Measurements from ENCODE around the gene NEK10. TPM values are rescaled to one million over a fixed set of nuclear protein-coding genes. Genes with fewer than 3 reads are reported as not detected.

NEK10 gene
- total and polyA plus RNA-seq, 2 of the 4 experiments (the other 2 are of a cell fraction) = 2.2 to 6.6 TPM

DNA sequence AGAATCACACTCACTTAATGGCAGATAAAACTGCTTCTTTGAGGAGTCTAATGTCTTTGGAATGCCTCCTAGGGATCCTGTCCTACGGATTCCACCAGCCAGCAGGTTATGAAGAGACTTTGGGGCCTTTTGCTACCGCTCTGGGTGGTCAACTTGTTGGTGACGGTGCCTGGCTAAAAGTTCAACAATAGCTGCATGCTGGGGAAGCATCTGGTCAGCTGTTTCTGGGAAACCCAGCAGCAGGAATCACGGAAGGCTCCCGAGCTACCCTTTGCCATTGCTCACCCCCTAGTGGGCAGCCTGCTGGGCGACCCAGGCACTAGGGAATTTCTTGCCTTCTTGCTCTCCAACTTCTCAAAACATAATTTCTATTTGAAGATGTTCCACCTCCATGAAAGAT is 263.3 kb downstream of the NEK10 start:
- DNase-seq = no peak
- Histone ChIP-seq H3K9ac (ENCODE audit: low read depth, low read length) (no peak overlapping the region), H3K36me3 (ENCODE audit: control insufficient read depth, insufficient read depth, low read length) (no peaks in the 10 kb centered on the region), H3K27ac (ENCODE audit: insufficient read depth, low read length) (no peak overlapping the region), H3K4ac (ENCODE audit: low read depth, low read length) (no peak overlapping the region), H2BK120ac (ENCODE audit: low read depth, low read length) (no peak overlapping the region), H4K5ac (ENCODE audit: low read depth, low read length) (no peak overlapping the region), H2BK15ac (ENCODE audit: low read depth, low read length) (no peak overlapping the region), H3K18ac (ENCODE audit: low read depth, low read length) (no peak overlapping the region), H2AK9ac (replicated peaks; ENCODE audit: low read depth, low read length, poor library complexity) (no peak overlapping the region), H3K4me1 (ENCODE audit: control insufficient read depth, insufficient read depth, low read length) (no peaks in the 10 kb centered on the region), H3K79me1 (ENCODE audit: low read depth in 1 of 2, low read length in 2 of 2) (no peaks in the 10 kb centered on the region), H2AK5ac (ENCODE audit: low read depth, low read length) (no peak overlapping the region), H3K9me1 (ENCODE audit: insufficient read depth, low read length) (no peaks in the 10 kb centered on the region), H4K8ac (ENCODE audit: low read depth in 2 of 2, low read length in 2 of 2) (no peak overlapping the region), H3K4me3 (ENCODE audit: insufficient read depth, low read depth, low read length) (no peak overlapping the region), H3K23ac (ENCODE audit: low read depth, low read length) (no peak overlapping the region), H2BK5ac (ENCODE audit: low read depth, low read length, poor library complexity, severe bottlenecking) (no peak overlapping the region), H3K27me3 (ENCODE audit: control insufficient read depth, insufficient read depth, low read length) (no peaks in the 10 kb centered on the region), H3K4me2 (ENCODE audit: low read depth, low read length) (no peak overlapping the region), H2BK20ac (ENCODE audit: low read depth, low read length) (no peak overlapping the region), H3K14ac (replicated peaks; ENCODE audit: low read depth, low read length) (no peak overlapping the region), H3K9me3 (ENCODE audit: control insufficient read depth, insufficient read depth, low read length) (no peaks in the 10 kb centered on the region), H4K91ac (ENCODE audit: insufficient read depth, low read depth, low read length) (no peak overlapping the region), H4K20me1 (ENCODE audit: insufficient read depth, low read length) (no peaks in the 10 kb centered on the region), H3K56ac (ENCODE audit: extremely low read depth, insufficient read depth, low read length) (no peak overlapping the region), H2AFZ (replicated peaks; ENCODE audit: low read length, poor library complexity) (no peak overlapping the region)
- POLR2A ChIA-PET (ENCODE audit: unreplicated experiment) = no interaction called here
- CTCF ChIA-PET = interaction anchor here (0.8 to 1.0 kb wide), 2 partner anchors 25 to 31 kb away, joined by 3 to 4 read pairs; no protein-coding TSS in a partner anchor
- intact Hi-C loops (cut with micrococcal nuclease) (no loop called here), dilution Hi-C loops (cut with HindIII; ENCODE audit: low sequenced_read_pairs, unreplicated experiment) (no loop called here), in situ Hi-C loops (cut with MboI; ENCODE audit: low sequenced_read_pairs) (no loop called here)
- 30% methylated on average over 2 of the region's 6 CpGs; no CpG with 5 or more reads in 1 of the 2 experiments for WGBS, 2 experiments (ENCODE audit: extremely low coverage in 2 of 2, insufficient read length in 1 of 2)
- TF ChIP-seq, protein P1, sequence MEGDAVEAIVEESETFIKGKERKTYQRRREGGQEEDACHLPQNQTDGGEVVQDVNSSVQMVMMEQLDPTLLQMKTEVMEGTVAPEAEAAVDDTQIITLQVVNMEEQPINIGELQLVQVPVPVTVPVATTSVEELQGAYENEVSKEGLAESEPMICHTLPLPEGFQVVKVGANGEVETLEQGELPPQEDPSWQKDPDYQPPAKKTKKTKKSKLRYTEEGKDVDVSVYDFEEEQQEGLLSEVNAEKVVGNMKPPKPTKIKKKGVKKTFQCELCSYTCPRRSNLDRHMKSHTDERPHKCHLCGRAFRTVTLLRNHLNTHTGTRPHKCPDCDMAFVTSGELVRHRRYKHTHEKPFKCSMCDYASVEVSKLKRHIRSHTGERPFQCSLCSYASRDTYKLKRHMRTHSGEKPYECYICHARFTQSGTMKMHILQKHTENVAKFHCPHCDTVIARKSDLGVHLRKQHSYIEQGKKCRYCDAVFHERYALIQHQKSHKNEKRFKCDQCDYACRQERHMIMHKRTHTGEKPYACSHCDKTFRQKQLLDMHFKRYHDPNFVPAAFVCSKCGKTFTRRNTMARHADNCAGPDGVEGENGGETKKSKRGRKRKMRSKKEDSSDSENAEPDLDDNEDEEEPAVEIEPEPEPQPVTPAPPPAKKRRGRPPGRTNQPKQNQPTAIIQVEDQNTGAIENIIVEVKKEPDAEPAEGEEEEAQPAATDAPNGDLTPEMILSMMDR (conservative IDR thresholded peaks at IDR 0.05; ENCODE audit: low read depth, low read length) = 0 out of 2 replicates have a peak, but pooled peaks have one; percentile 18
- no peak for TF ChIP-seq CEBPB (IDR thresholded peaks at IDR 0.05; ENCODE audit: low read depth, low read length)
- ATAC-seq (ENCODE audit: low read depth) = peak; percentile 66
- BruUV-seq (replicated peaks) = no TSS peak
